Activated CD4-positive, alpha-beta T cell treated with anti-CD3 and anti-CD28 coated beads, Interleukin-2, amount 50 U/mL, for 48 hours (primary cell): ENCODE data around the gene METTL22.

Source experiments
- DNase-seq, 2 experiments: peaks; one replicate each; pipeline ENCODE4 v3.0.0-alpha.2; 2020

METTL22 gene, protein sequence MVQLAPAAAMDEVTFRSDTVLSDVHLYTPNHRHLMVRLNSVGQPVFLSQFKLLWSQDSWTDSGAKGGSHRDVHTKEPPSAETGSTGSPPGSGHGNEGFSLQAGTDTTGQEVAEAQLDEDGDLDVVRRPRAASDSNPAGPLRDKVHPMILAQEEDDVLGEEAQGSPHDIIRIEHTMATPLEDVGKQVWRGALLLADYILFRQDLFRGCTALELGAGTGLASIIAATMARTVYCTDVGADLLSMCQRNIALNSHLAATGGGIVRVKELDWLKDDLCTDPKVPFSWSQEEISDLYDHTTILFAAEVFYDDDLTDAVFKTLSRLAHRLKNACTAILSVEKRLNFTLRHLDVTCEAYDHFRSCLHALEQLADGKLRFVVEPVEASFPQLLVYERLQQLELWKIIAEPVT

GRCh38 chr16:8621572-8622314 is at the start of gene METTL22:
TSS of gene METTL22 (plus strand) at chr16:8621698. CDS start at chr16:8625666, 3,968 bp downstream.
- peak; percentile 94 for DNase-seq

DNA sequence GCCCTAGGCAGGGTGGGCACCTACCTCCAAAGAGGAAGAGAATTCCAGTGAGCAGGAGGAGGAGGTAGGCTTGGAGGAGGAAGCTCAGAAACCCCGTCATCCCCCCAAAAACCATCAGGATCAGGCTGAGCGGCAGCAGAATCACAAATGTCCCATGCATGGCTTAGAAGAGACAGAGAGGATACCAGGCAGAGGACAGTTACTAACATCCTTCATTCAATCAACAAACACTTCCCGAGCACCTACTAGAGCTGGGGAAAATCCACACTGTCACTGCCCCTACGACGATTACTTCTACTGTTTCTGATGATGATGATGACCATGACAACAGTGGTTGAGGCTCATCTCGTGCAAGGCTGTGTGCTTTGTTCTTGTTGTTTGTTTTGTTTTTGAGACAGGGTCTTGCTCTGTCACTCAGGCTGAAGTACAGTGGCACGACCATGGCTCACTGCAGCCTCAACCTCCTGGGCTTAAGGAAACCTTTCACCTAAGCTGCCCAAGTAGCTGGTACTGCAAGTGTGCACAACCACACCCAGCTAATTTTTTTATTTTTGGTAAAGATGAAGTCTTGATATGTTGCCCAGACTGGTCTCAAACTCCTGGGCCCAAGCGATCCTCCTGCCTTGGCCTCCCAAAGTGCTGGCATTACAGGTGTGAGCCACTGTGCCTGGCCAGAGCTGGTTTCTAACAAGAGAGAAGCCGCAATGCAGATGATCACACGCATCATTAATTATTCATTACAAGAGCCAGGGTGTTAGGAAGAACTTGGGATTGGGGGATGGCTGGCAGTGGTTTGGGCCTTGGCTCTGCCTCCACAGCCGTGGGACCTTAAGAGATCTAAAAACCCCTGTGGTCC is 49.2 kb upstream of the METTL22 start:
- DNase-seq: no peak

DNA sequence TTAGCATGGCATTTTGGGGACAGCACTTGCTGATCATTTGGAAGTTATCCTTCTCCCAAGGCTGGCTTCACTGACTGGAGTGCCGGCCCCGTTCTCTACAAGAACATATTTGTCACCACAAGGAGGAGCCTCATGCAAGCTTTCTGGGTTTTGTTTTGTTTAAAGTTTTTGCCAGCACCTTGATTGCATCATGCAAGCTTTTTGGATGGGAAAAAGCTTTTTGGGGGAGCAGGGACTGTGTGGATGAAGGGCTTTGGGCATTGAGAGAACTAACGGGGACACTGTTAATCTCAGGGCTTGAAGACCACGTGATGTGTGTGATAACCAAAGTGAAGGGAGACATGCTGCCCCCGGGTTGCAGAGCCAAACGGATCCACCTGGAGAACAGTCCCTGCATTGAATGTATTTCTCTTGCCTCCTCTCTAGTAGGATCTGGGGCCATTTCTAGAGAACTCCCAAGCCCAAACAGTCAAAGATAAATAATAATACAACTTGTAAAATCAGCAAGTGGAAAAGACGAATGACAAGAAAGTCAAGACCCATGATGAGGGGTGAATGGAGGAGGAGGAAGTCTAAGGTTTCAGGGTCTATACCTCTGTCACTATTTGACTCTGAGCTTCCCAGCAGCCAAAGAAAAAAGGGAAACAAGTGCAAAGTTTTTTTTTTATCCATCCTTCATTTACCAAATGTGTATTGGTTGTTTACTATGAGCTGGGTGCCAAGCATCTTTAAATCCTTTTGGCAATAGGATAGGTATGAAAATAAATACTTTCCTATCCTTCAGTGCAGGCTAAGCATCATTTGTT is 48.4 kb upstream of the METTL22 start:
- no peak for DNase-seq

- no peak for DNase-seq
Observed at GRCh38 chr16:8575399-8575798, 46.1 kb upstream of the METTL22 start.

GRCh38 chr16:8576141-8577004 is 45.1 kb upstream of the METTL22 start:
- DNase-seq: no peak

GRCh38 chr16:8577678-8578304 is 43.7 kb upstream of the METTL22 start:
- no peak for DNase-seq

DNA sequence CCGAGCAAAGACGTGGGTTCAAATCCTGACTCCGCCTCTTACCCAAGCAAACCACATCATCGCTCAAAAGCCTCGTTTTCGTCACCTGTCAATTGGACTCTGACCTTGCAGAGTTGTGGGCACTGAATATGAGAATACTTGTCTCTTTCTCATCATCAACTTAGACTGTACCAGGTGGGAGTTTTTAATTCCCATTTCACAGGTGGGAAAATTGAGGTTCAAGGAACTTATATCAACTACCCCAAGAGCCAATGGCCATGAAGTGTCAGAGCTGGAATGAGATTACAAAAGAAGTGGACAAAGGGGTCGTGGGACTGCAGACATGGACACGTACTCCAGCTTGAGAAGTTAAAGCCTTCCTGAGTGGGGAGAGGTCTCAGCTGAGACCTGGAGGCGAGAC is 41.9 kb upstream of the METTL22 start:
- no peak for DNase-seq

DNA sequence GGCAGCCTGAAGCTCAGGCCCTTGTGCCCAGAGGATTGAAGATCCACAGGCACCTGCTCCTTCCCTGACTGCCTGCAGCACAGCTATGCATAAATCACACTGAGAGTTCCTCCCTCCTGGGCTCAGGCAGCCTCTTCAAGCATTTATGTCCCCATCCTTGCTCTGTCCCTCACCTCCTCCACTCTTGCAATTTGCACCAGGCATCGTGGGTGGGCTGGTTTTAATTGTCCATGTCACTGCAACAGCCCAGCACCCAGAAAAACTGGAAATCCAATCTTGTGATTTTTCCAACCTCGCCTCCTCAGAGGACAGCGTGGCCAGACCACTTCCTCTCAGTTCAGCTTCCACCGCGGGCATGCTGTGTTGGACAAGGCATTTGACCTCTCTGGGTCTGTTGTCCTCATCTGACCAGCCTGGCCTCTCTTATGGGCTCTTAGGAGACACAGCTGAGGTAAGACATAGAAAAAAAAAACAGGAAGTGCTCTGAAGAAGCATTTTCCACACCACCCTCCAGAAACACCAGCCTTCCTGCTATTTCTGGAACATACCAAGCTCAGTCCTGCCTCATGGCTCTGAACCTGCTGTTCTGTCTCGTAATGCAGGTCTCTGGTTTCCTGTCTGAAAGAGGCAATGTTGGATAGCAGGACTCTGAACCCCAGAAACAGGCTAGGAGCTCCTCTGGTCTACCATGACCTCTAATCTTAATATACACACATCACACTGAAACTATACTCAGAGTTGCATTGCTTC is 39.5 kb upstream of the METTL22 start:
- DNase-seq: no peak

DNA sequence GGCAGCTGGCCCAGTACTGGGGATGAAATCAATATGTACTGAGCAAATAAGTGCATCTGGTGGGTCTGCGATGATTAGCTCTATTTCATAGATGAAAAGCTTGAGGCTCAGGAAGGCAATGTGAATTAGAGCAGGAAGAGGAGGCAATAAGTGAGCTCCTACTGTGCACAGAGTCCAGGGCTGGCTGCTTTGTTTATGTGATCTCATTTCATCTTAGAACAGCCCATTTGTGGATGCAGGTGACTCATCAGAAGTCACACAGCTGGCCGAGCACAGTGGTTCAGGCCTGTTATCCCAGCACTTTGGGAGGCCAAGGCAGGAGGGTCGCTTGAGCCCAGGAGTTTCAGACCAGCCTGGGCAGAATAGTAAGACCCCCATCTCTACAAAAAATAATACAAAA is 38.3 kb upstream of the METTL22 start:
- DNase-seq: no peak

DNA sequence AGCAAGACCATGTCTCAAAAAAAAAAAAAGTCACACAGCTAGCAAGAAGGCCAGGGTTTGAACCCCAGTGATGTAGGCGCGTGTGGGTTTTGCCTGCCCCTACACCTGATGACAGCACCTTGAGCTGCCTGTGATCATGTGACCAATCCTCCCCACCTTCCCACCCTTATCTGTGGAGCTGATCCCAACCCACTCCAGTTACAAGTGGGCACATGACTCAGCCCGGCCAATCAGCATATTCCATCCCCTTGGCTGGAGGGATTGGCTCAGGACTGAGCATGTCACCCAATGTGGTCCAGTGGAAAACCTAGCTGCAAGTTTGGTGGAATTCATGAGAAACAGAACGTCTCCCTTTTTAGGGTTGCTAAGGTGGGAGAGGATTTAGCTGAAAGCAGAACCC is 37.8 kb upstream of the METTL22 start:
- DNase-seq: no peak

DNA sequence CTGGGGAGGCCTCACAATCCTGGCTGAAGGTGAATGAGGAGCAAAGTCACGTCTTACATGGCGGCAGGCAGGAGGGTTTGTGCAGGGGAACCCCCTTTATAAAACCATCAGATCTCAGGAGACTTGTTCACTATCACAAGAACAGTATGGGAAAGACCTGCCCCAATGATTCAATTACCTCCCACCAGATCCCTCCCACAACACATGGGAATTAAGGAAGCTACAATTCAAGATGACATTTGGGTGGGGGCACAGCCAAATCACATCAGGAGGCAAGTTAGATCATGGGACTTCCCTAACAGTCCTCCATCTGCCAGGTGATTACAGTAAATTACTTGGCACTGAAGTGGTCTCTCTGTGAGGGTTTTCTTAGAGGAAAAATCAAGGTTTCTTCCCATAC is 36.5 kb upstream of the METTL22 start:
- no peak for DNase-seq

- DNase-seq: no peak
Observed at GRCh38 chr16:8585857-8586256, 35.6 kb upstream of the METTL22 start.

- no peak for DNase-seq
Observed at GRCh38 chr16:8587065-8587464, 34.4 kb upstream of the METTL22 start.

DNA sequence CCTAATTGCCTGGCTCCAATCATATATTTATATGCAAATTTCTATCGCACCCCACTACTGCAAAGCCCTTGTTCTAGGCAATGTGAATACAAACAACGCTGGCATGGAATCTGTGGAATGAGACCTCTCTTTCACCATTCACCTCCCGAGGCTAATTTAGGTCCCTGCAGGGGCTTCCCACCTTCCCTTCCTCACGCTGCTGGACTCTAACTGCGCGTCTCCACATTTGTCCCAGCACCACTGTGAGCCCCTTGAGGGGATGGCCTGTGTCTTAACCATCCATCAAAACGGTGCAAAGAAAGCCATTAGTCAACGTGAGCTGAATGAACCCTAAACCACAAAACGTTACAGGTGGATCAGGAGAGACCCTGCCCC is 32.8 kb upstream of the METTL22 start:
- no peak for DNase-seq

- no peak for DNase-seq
Observed at GRCh38 chr16:8589057-8589899, 32.2 kb upstream of the METTL22 start.

- no peak for DNase-seq
Observed at GRCh38 chr16:8589900-8590688, 31.4 kb upstream of the METTL22 start, which contains the start of gene TMEM114. TSS of gene TMEM114 (minus strand) at chr16:8590511. CDS start at chr16:8589838, 673 bp downstream.

DNA sequence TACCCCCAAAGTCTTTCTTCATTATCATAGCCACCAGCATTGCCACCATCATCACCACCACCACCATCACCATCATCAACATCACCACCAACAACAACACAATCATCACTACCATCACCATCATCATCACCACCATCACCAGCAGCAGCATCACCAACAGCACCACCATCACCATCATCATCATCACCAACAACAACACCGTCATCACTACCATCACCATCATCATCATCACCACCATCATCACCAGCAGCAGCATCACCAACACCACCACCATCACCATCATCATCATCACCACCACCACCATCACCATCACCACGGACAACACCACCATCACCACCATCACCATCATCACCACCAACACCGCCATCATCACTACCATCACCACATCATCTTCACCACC is 30.7 kb upstream of the METTL22 start:
- no peak for DNase-seq

DNA sequence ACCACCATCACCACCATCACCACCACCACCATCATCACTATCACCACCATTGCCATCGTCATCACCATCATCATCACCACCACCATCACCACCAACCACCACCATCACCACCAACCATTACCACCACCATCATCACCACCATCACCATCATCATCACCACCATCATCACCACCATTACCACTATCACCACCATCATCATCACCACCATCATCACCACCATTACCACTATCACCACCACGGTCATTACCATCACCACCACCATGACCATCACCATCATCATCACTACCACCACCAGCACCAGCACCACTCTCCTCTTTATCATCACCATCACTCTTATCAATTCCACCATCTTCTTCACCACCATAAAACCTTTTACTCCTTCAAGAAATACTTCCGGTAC is 30.0 kb upstream of the METTL22 start:
- no peak for DNase-seq
